HL-60 (cell line): ENCODE results near the gene OR2S2.

Source experiments
- CTCF ChIP-seq: IDR thresholded peaks from one replicate; pipeline ENCODE4 v1.5.1; 2011; ENCODE audit warnings: low read length, control low read depth, inconsistent platforms; ENCODE audit not compliant: insufficient read depth
- SPI1 ChIP-seq: IDR thresholded peaks from 2 replicates; pipeline ENCODE4 v1.6.1; 2012; ENCODE audit warnings: low read depth, mild to moderate bottlenecking, borderline replicate concordance

DNA sequence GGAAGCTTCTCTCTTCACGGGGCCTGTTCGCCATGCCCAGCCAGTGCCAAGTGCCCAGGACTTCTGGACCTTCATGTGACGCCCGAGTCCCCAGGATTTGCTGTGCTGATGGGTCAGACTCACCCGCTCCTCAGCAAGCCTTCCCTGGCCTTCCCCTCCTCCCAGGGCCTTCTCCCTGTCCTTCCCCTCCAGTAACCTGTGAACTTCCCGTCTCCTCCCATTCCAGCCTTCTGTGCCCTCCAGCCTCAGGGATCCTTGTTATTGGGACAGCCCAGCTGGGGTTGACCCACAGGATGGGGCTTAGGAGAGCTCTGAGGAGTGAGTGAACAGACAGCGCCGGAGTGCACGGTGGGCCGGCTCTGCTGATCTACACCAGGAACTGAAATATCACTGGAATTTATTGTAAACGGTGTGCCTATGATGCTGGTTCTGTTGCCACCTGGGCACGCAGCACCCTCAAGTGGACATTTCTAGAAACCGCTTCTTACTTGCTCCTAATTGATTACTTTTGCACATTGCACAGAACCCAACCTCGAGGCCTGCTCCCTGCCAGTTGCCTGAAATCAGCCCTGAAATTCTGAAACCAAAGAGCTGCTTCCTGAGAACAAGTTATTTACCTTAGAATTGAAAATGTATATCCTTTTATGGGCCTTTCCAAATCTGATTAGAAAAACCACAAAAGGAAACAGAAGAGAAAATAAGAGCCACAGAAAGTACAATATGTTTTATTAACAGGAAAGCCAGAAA, 47.2 kb downstream of the OR2S2 start:
- TF ChIP-seq CTCF (peak; percentile 46), SPI1 (no peak)
